Left forelimb (tissue), 1 donor: ENCODE results near the gene CACTIN.
"Not testable (repeated sequence)": the region's sequence is repeated elsewhere in the genome, so short reads cannot be mapped to it uniquely, and the experiment has no call there.

Experiments used
- DNase-seq: peaks from one replicate; pipeline ENCODE4 v3.0.0-alpha.2; 2018; ENCODE audit warnings: low spot score

The CACTIN gene

GRCh38 chr19:3586707-3587346 lies 39.8 kb downstream of the CACTIN start:
- DNase-seq, result no peak

GRCh38 chr19:3586127-3586626 lies 40.4 kb downstream of the CACTIN start:
- DNase-seq, result no peak

- no peak for DNase-seq
Measured at GRCh38 chr19:3585301-3586126, 41.1 kb downstream of the CACTIN start, which contains the start of gene GIPC3. GIPC3 (plus strand) TSS chr19:3585478; CDS start chr19:3585598, 120 bp downstream.

GRCh38 chr19:3584036-3584802 lies 42.4 kb downstream of the CACTIN start:
- not testable (repeated sequence) for DNase-seq

- DNase-seq, result not testable (repeated sequence)
Measured at GRCh38 chr19:3581792-3582191, 44.8 kb downstream of the CACTIN start.

GRCh38 chr19:3580156-3580934 lies 46.2 kb downstream of the CACTIN start:
- DNase-seq, result no peak

- no peak for DNase-seq
Measured at GRCh38 chr19:3578390-3578789, 48.2 kb downstream of the CACTIN start.

- no peak for DNase-seq
Measured at GRCh38 chr19:3577723-3578344, 48.8 kb downstream of the CACTIN start.

- DNase-seq, result peak; percentile 85
Measured at GRCh38 chr19:3576696-3577443, 49.7 kb downstream of the CACTIN start.

- no peak for DNase-seq
Measured at GRCh38 chr19:3575949-3576673, 50.5 kb downstream of the CACTIN start.

- DNase-seq, result no peak
Measured at GRCh38 chr19:3575260-3575741, 51.3 kb downstream of the CACTIN start.

- peak; percentile 85 for DNase-seq
Measured at GRCh38 chr19:3573858-3574637, 52.5 kb downstream of the CACTIN start.

GRCh38 chr19:3573162-3573857 lies 53.3 kb downstream of the CACTIN start:
- no peak for DNase-seq

GRCh38 chr19:3572855-3573161 lies 53.8 kb downstream of the CACTIN start, which contains the start of gene HMG20B:
HMG20B (plus strand) TSS chr19:3572944; CDS start chr19:3573310, 366 bp downstream.
- DNase-seq, result no peak

GRCh38 chr19:3572132-3572854 lies 54.3 kb downstream of the CACTIN start:
- peak; percentile 99 for DNase-seq

- DNase-seq, result no peak
Measured at GRCh38 chr19:3570606-3571011, 56.0 kb downstream of the CACTIN start.

- not testable (repeated sequence) for DNase-seq
Measured at GRCh38 chr19:3570042-3570441, 56.5 kb downstream of the CACTIN start.
